ENCODE data around the gene ANK3.

- TF ChIP-seq POLR2A (IDR thresholded peaks at IDR 0.05; ENCODE audit: extremely low read depth, insufficient read length) (no peak), MYC (IDR thresholded peaks at IDR 0.05; ENCODE audit: low read depth, low read length) (no peak)
These were observed 358.5 kb downstream of the ANK3 start for GRCh38 chr10:60031183-60031582.
